Cardiac muscle cell (in vitro differentiated cells and primary cell): ENCODE results near the gene GABRR1. TPM values are rescaled to one million over a fixed set of nuclear protein-coding genes. Genes with fewer than 3 reads are reported as not detected.

Source experiments
- DNase-seq, 2 donors: peaks; one replicate each; pipeline versions ENCODE4 v3.0.0 to v3.0.0-alpha.2; 2010 to 2017; ENCODE audit warnings: low read depth in 1 of 2, low spot score in 1 of 2
- H3K27ac ChIP-seq: fragments of 200-600 bp; sonication (generic); 2 replicates; pipeline ENCODE4 v1.5.1; 2016
- H3K27me3 ChIP-seq: fragments of 200-600 bp; sonication (generic); 2 replicates; pipeline ENCODE4 v1.6.0; 2016; ENCODE audit warnings: control low read depth
- H3K36me3 ChIP-seq: fragments of 200-600 bp; sonication (generic); 2 replicates; pipeline ENCODE4 v1.5.1; 2016; ENCODE audit warnings: control low read depth
- H3K4me1 ChIP-seq: fragments of 200-600 bp; sonication (generic); 2 replicates; pipeline ENCODE4 v1.8.1; 2017; ENCODE audit warnings: low read depth, mild to moderate bottlenecking, mixed run types
- H3K4me3 ChIP-seq: fragments of 200-600 bp; sonication (generic); 2 replicates; pipeline ENCODE4 v1.5.1; 2016; ENCODE audit warnings: mild to moderate bottlenecking
- H3K9me3 ChIP-seq: fragments of 200-600 bp; sonication (generic); 2 replicates; pipeline ENCODE4 v1.5.1; 2017; ENCODE audit warnings: low read depth, mild to moderate bottlenecking, control low read depth
- polyA plus RNA-seq: library from polyadenylated mRNA; unstranded; fragments of >200 nt; fragmentation: Nextera tagmentation; extraction: Ambion mirVana; gene quantifications from 2 replicates; pipeline ENCODE4 v1.2.1, GENCODE V29; 2016
- total RNA-seq: library from RNA; depleted of rRNA; stranded (reverse); fragments of >200 nt; gene quantifications from 2 replicates; pipeline ENCODE4 v1.2.3, GENCODE V29; 2016
- TF ChIP-seq, protein P1 (sequence below): IDR thresholded peaks from 2 replicates; pipeline ENCODE4 v1.5.1; 2012; ENCODE audit warnings: low read depth, mild to moderate bottlenecking, low read length

The GABRR1 gene
- total and polyA plus RNA-seq, 2 experiments from 2014 or later = not detected

GRCh38 chr6:89160331-89161092 lies 56.6 kb downstream of the GABRR1 start:
- Histone ChIP-seq H3K4me1 (peaks cover 7% of the 10 kb centered on the region), H3K27ac (no peak overlapping the region), H3K27me3 (no peaks in the 10 kb centered on the region), H3K36me3 (peaks cover 6% of the 10 kb centered on the region), H3K4me3 (no peak overlapping the region), H3K9me3 (no peaks in the 10 kb centered on the region)
- DNase-seq = no peak
- TF ChIP-seq, protein P1, sequence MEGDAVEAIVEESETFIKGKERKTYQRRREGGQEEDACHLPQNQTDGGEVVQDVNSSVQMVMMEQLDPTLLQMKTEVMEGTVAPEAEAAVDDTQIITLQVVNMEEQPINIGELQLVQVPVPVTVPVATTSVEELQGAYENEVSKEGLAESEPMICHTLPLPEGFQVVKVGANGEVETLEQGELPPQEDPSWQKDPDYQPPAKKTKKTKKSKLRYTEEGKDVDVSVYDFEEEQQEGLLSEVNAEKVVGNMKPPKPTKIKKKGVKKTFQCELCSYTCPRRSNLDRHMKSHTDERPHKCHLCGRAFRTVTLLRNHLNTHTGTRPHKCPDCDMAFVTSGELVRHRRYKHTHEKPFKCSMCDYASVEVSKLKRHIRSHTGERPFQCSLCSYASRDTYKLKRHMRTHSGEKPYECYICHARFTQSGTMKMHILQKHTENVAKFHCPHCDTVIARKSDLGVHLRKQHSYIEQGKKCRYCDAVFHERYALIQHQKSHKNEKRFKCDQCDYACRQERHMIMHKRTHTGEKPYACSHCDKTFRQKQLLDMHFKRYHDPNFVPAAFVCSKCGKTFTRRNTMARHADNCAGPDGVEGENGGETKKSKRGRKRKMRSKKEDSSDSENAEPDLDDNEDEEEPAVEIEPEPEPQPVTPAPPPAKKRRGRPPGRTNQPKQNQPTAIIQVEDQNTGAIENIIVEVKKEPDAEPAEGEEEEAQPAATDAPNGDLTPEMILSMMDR = no peak

GRCh38 chr6:89154131-89154530 lies 63.0 kb downstream of the GABRR1 start:
- Histone ChIP-seq H3K27me3 (no peaks in the 10 kb centered on the region), H3K36me3 (no peaks in the 10 kb centered on the region), H3K27ac (no peak overlapping the region), H3K4me1 (peaks cover 3% of the 10 kb centered on the region), H3K4me3 (no peak overlapping the region), H3K9me3 (no peaks in the 10 kb centered on the region)
- DNase-seq = no peak
- TF ChIP-seq, protein P1 = no peak

GRCh38 chr6:89148016-89148750 lies 69.0 kb downstream of the GABRR1 start:
- H3K27me3 ChIP-seq = peaks cover 27% of the 10 kb centered on the region
- TF ChIP-seq, protein P1 = no peak
- H3K36me3 ChIP-seq = no peaks in the 10 kb centered on the region
- no peak overlapping the region for H3K27ac ChIP-seq
- DNase-seq = no peak
- peaks cover 9% of the 10 kb centered on the region for H3K4me1 ChIP-seq
- no peaks in the 10 kb centered on the region for H3K9me3 ChIP-seq
- H3K4me3 ChIP-seq = no peak overlapping the region

DNA sequence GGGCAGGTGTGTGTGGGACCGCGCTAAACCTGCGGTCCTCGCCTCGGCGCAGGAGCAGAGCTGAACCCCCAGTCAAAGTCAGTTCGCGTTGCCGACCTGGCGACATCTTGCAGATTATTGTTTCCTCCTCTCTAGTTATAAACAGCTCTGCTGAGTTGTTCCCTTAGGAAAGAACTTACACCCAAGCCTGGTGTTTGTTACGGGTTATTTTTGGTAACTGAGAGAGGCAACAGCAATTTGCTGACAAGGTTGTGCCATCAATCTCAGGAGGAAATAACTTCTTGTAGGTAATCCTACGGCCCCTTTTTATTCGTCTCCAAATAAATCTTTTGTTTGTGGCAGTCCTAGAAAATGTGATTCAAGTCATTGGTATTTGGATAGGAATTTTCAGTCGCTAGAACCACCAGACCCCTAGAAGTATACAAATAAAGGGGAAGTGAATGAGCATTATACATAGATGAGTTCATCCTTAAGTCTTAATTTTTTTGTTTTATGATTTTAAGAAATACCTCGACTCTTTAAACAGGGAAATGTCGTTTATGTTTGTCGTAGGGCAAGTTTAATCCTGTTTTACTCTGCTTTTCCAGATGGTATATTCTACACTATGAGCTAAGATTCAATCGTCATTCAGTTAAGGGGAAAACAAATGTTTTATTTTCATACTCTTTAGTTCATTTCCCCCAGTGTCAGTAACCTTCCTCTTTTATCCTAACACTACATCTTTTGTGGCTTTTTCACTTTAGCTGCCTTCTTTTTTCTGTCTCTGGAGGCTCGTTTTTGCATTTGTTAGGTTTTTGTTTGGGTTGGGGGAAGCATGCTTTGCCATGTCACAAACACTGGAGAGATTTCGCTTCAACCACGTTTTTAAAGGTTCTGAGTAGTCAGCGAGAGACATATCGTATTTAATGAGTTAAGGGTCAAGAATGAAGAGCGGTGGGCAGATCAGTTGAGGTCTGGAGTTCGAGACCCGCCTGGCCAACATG lies 70.1 kb downstream of the GABRR1 start:
- H3K36me3 ChIP-seq = no peaks in the 10 kb centered on the region
- H3K27me3 ChIP-seq = peaks cover 29% of the 10 kb centered on the region
- no peak overlapping the region for H3K27ac ChIP-seq
- peak overlapping the region; percentile 40 for H3K4me3 ChIP-seq
- TF ChIP-seq, protein P1 = no peak
- peak; percentile 34 to 46 for DNase-seq
- H3K9me3 ChIP-seq = no peaks in the 10 kb centered on the region
- peaks cover 9% of the 10 kb centered on the region for H3K4me1 ChIP-seq
